NOMO-1 (cell line): ENCODE measurements around the gene OR4K14.
A peak's percentile ranks its signal among the peaks of the same experiment; 100 is the strongest.
"Not testable (repeated sequence)": the region's sequence is repeated elsewhere in the genome, so short reads cannot be mapped to it uniquely, and the experiment has no call there.

Source experiments
- DNase-seq, 2 experiments: peaks; one replicate each; lab custom pipeline; 2025; ENCODE audit not compliant: unreplicated experiment in 2 of 2; lab: John Stamatoyannopoulos, UW

Gene OR4K14

GRCh38 chr14:20019257-20019865 lies at the start of gene OR4K14:
Gene OR4K14 (minus strand): TSS chr14:20019307. CDS start chr14:20015193, 4,114 bp downstream.
- no peak for DNase-seq

GRCh38 chr14:20059745-20060144 lies 40.6 kb upstream of the OR4K14 start, which contains the start of gene OR4L1:
Gene OR4L1 (plus strand): TSS chr14:20060045. CDS start chr14:20060045, 0 bp downstream.
- DNase-seq = no peak

GRCh38 chr14:20048202-20048601 lies 29.1 kb upstream of the OR4K14 start:
- no peak for DNase-seq

GRCh38 chr14:20044243-20044642 lies 25.1 kb upstream of the OR4K14 start:
- DNase-seq = no peak

GRCh38 chr14:20035938-20036337 lies 16.8 kb upstream of the OR4K14 start, which contains the start of gene OR4K13:
Gene OR4K13 (minus strand): TSS chr14:20036038. CDS start chr14:20034758, 1,280 bp downstream.
- no peak for DNase-seq

- no peak for DNase-seq
Measured at GRCh38 chr14:20035449-20035848, 16.3 kb upstream of the OR4K14 start.

GRCh38 chr14:20031058-20031457 lies 12.0 kb upstream of the OR4K14 start:
- DNase-seq = no peak

- DNase-seq = no peak
Measured at GRCh38 chr14:20008156-20008555, 11.0 kb downstream of the OR4K14 start.

- peak; percentile 71 to 85 for DNase-seq
Measured at GRCh38 chr14:20002319-20002718, 16.8 kb downstream of the OR4K14 start.

GRCh38 chr14:20001863-20002262 lies 17.2 kb downstream of the OR4K14 start, which contains the start of gene OR4Q2:
Gene OR4Q2 (plus strand): TSS chr14:20002163.
- DNase-seq = no peak

- no peak for DNase-seq
Measured at GRCh38 chr14:19993438-19993837, 25.7 kb downstream of the OR4K14 start.

GRCh38 chr14:19975291-19975690 lies 43.8 kb downstream of the OR4K14 start, which contains the start of gene OR4K15:
Gene OR4K15 (plus strand): TSS chr14:19975591. CDS start chr14:19975591, 0 bp downstream.
- no peak for DNase-seq

GRCh38 chr14:19974844-19975243 lies 44.3 kb downstream of the OR4K14 start:
- no peak for DNase-seq

- not testable (repeated sequence) for DNase-seq
Measured at GRCh38 chr14:19969735-19970134, 49.4 kb downstream of the OR4K14 start.
